Astrocyte of the cerebellum (primary cell): Measurements from ENCODE around the gene DDIT3.

ENCODE experiments used
- DNase-seq: peaks from one replicate; pipeline ENCODE4 v3.0.0-alpha.2; 2011; ENCODE audit warnings: low read depth
- H3K4me3 ChIP-seq: 2 replicates; pipeline ENCODE4 v1.5.1; 2011; ENCODE audit warnings: mild to moderate bottlenecking, low read depth, low read length, moderate library complexity
- in situ Hi-C: cut with HindIII; loops from 2 replicates; pipeline ENCODE4 v1.10.0; 2017; ENCODE audit warnings: low sequenced_read_pairs
- TF ChIP-seq, protein P1 (sequence below): IDR thresholded peaks from 2 replicates; pipeline ENCODE4 v1.5.1; 2012; ENCODE audit warnings: low read length, low read depth, moderate library complexity, mild to moderate bottlenecking; ENCODE audit errors: missing control alignments

DDIT3 gene

DNA sequence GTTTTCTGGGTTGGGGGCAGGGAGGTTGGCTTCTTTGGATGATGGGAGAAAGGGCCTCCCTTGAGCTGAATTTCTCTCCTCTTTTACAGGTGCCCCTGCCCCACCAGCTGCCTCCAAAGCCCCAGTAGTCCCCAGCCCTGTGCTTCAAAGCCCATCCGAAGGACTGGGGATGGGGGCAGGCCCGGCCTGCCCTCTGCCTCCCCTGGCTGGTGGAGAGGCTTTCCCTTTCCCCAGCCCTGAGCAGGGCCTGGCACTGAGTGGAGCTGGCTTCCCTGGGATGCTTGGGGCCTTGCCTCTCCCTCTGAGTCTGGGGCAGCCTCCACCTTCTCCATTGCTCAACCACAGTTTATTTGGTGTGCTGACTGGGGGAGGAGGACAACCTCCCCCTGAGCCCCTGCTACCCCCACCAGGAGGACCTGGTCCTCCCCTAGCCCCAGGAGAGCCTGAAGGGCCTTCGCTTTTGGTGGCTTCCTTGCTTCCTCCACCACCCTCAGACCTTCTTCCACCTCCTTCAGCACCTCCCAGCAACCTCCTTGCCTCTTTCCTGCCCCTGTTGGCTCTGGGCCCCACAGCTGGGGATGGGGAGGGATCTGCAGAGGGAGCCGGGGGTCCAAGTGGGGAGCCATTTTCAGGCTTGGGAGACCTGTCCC is 6.3 kb upstream of the DDIT3 start:
- DNase-seq, result no peak
- H3K4me3 ChIP-seq, result no peak overlapping the region
- in situ Hi-C loops, result no loop called here
- TF ChIP-seq, protein P1, sequence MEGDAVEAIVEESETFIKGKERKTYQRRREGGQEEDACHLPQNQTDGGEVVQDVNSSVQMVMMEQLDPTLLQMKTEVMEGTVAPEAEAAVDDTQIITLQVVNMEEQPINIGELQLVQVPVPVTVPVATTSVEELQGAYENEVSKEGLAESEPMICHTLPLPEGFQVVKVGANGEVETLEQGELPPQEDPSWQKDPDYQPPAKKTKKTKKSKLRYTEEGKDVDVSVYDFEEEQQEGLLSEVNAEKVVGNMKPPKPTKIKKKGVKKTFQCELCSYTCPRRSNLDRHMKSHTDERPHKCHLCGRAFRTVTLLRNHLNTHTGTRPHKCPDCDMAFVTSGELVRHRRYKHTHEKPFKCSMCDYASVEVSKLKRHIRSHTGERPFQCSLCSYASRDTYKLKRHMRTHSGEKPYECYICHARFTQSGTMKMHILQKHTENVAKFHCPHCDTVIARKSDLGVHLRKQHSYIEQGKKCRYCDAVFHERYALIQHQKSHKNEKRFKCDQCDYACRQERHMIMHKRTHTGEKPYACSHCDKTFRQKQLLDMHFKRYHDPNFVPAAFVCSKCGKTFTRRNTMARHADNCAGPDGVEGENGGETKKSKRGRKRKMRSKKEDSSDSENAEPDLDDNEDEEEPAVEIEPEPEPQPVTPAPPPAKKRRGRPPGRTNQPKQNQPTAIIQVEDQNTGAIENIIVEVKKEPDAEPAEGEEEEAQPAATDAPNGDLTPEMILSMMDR, result no peak

DNA sequence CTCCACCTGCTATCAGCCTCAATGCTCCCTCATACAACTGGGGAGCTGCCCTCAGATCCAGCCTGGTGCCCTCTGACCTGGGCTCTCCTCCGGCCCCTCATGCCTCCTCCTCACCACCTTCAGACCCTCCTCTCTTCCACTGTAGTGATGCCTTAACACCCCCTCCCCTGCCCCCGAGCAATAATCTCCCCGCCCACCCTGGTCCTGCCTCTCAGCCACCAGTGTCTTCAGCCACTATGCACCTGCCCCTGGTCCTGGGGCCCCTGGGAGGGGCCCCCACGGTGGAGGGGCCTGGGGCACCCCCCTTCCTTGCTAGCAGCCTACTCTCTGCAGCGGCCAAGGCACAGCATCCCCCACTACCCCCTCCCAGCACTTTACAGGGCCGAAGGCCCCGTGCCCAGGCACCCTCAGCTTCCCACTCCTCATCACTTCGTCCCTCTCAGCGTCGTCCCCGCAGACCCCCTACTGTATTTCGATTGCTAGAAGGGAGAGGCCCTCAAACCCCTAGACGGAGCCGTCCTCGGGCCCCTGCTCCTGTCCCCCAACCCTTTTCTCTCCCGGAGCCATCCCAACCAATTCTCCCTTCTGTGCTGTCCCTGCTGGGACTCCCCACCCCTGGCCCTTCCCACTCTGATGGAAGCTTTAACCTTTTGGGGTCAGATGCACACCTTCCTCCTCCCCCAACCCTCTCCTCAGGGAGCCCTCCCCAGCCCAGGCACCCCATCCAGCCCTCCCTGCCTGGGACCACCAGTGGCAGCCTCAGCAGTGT is 5.5 kb upstream of the DDIT3 start:
- in situ Hi-C loops, result no loop called here
- TF ChIP-seq, protein P1, result no peak
- H3K4me3 ChIP-seq, result no peak overlapping the region
- DNase-seq, result no peak

DNA sequence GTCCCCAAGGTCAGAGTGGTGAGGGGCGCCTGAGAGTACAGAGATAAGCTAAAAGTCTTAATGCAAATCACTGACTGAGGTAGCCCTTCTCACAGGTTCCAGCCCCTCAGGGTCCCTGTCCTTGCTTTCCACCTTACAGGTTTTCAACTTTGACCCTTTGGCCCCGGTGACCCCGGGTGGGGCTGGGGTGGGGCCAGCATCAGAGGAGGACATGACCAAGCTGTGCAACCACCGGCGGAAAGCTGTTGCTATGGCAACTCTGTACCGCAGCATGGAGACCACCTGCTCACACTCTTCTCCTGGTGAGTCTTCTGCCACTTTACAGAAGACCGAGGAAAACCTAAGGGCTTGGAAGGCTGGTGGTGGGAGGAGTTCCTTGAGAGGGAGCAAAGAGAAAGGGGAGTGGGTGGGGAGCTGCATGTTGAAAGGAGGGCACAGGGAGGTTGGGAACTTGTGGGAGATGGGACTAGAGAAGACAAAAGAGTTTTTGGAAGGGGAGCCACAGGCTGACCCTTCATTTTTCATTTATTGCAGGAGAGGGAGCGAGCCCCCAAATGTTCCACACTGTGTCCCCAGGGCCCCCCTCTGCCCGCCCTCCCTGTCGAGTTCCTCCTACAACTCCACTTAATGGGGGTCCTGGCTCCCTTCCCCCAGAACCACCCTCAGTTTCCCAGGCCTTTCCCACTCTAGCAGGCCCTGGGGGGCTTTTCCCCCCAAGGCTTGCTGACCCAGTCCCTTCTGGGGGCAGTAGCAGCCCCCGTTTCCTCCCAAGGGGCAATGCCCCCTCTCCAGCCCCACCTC is 4.7 kb upstream of the DDIT3 start:
- in situ Hi-C loops, result no loop called here
- no peak overlapping the region for H3K4me3 ChIP-seq
- TF ChIP-seq, protein P1, result no peak
- no peak for DNase-seq

DNA sequence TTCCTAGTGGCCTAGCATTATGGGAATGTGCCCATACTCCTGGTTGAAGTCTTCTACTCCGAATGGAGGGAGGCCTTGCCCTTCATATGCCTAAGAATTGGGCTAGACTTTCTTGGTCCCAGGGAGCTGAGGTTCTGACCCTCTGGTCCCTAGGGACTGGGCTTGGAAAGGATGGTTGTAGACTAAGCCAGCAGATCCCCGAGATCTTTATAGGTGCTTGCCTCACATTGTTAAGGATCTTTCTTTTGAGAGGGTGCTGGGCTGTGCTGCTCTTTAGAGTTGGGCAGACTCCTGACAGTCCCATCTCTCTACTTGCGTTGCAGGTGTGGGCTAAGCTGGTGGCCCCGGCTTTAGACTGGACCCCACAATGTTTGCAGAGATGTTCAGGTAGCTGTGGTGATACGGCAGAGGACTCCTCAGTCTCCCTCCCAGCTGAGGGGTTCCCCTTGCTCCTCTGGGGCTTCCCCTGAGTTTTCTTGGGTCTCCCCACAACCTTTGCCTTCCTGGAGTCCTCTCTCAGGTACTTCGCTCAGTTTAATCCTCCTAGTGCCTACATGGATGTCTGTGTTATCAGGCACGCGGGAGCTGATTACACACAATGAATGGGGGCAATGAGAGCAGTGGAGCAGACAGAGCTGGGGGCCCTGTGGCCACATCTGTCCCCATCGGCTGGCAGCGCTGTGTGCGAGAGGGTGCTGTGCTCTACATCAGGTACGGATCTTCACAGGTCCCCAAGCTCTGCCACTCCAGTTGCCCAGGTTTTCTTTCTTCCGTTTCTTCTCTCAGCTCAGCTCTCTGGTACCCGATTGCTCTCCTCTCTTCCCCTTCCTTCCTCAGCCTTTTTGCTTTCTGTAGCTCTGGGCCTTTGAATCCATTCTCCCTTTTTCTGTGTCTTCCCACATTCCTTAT is 3.6 kb upstream of the DDIT3 start:
- DNase-seq, result no peak
- H3K4me3 ChIP-seq, result peak overlapping the region; percentile 81
- in situ Hi-C loops, result no loop called here
- TF ChIP-seq, protein P1, result no peak

DNA sequence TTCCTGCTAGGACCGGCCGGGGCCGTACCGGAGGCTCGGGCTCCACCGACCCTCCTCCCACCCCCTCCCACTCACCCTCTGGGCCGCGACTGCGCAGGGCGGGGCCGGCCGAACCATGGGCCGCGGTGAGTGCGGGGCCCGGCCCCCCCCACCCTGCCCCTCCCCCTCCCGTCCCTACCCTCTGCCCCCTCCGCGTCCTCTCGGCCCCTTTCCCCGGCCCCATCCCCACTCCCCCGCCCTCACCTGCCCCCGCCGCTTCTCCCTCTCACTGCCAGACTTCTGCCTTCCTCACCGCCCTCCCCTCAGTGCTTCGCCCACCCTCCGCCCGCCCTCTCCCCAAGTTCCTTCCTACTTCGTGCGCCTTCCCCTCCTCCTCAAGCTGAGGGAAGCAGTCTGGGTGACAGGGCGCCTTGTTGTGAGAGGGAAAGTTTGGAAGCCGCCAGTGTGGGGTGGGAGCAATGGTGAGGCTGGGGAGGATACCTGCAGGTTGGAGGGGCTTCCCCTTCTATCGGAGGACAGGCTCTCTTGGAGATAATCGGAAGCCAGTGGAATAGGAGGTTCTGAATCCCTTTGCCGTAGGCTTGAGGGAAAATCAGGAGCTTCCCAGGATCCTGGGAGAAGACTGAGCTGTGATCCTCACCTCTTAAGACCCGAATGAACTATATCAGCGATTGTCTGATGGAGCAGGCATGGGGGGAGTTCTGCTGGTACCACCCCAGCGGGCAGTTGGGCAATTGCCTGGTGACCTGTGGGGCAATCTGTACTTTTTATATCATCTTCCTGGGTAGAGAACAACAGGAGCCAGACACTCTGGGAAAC is 2.8 kb upstream of the DDIT3 start:
- H3K4me3 ChIP-seq, result peak overlapping the region; percentile 81
- in situ Hi-C loops, result no loop called here
- DNase-seq, result no peak
- TF ChIP-seq, protein P1, result no peak
